LNCaP clone FGC (cell line): ENCODE data around the gene SUMO3.

Experiments
- DNase-seq: peaks from one replicate; pipeline ENCODE4 v3.0.0-alpha.2; 2011; ENCODE audit warnings: low read depth
- H3K4me3 ChIP-seq: 2 replicates; pipeline ENCODE4 v1.5.1; 2011; ENCODE audit warnings: mild to moderate bottlenecking, low read depth, low read length, control low read depth
- CTCF ChIP-seq: IDR thresholded peaks from 2 replicates; pipeline ENCODE4 v1.5.1; 2012; ENCODE audit warnings: mild to moderate bottlenecking; ENCODE audit not compliant: control insufficient read depth, insufficient read depth; ENCODE audit errors: extremely low read depth

SUMO3 gene

GRCh38 chr21:44817914-44818639 lies at the start of gene SUMO3:
Gene SUMO3 (minus strand): TSS chr21:44818062. CDS start chr21:44817968, 94 bp downstream.
- no peak for DNase-seq
- TF ChIP-seq CTCF, result no peak
- H3K4me3 ChIP-seq, result peak within 1 kb of the TSS; percentile 66

- H3K4me3 ChIP-seq, result no peak overlapping the region
- DNase-seq, result no peak
- no peak for TF ChIP-seq CTCF
Observed at GRCh38 chr21:44867464-44867863, 49.6 kb upstream of the SUMO3 start.

- DNase-seq, result no peak
- no peak overlapping the region for H3K4me3 ChIP-seq
- no peak for TF ChIP-seq CTCF
Observed at GRCh38 chr21:44866780-44867179, 48.9 kb upstream of the SUMO3 start.

GRCh38 chr21:44865561-44866280 lies 47.9 kb upstream of the SUMO3 start:
- DNase-seq, result no peak
- no peak overlapping the region for H3K4me3 ChIP-seq
- TF ChIP-seq CTCF, result no peak

GRCh38 chr21:44862869-44863685 lies 45.2 kb upstream of the SUMO3 start:
- no peak for TF ChIP-seq CTCF
- no peak for DNase-seq
- no peak overlapping the region for H3K4me3 ChIP-seq

- no peak for DNase-seq
- no peak overlapping the region for H3K4me3 ChIP-seq
- no peak for TF ChIP-seq CTCF
Observed at GRCh38 chr21:44858791-44859190, 40.9 kb upstream of the SUMO3 start.
